NCI-H526 (cell line): ENCODE data around the gene TTC23.

Source experiments
- DNase-seq, 2 experiments: peaks; one replicate each; lab custom pipeline; 2025; lab: John Stamatoyannopoulos, UW

TTC23 gene

DNA sequence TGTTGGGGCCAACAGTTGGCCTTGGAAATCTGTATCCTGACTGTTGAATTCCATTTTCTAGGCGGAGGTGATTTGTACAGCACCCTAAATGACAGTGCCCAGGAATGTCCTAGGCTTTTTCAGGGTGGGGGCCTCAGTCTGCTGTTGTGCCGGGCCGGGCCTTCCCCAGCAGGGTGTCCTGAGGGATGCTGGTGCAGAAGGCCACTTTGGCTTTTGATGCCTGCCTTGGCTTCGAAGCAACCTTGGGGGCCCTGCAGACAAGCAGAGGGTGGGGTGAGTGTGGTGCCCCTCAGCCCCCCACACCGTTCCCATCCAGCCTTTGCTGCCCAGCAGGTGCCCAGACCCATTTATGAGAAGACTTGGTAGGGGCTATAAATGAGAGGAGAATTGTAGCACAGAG, 111.5 kb downstream of the TTC23 start:
- DNase-seq = no peak

DNA sequence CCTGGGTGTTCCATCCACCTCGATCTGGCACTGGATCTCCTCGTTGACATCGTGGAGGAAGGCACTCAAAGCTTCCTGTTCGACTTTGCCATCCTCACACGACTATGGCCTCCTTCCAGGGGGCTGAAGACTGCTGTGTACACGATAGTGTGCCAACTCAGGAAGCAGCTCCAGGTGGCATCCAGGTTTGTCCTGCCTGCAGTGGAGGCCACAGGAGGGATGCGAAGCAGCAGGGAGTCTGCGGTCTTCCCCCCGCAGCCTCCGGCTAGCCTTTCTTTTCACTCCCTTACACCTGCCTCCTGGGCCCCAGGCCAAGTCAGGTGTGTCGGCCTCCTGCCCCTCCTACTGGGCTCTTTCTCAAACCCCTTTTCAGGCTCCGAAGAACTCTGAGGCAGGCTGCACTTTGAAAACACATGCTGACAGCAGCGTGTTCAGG, 112.3 kb downstream of the TTC23 start:
- no peak for DNase-seq

DNA sequence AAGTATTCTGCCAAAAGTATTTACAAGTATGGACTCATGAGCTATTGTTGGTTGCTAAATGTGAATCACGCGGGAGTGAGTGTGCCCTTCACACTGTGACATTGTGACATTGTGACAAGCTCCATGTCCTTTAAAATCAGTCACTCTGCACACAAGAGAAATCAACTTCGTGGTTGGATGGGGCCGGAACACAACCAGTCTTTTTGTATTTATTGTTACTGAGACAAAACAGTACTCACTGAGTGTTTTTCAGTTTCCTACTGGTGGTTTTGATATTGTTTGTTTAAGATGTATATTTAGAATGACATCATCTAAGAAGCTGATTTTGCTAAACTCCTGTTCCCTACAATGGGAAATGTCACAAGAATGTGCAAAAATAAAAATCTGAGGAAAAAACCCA, 114.2 kb downstream of the TTC23 start:
- no peak for DNase-seq

DNA sequence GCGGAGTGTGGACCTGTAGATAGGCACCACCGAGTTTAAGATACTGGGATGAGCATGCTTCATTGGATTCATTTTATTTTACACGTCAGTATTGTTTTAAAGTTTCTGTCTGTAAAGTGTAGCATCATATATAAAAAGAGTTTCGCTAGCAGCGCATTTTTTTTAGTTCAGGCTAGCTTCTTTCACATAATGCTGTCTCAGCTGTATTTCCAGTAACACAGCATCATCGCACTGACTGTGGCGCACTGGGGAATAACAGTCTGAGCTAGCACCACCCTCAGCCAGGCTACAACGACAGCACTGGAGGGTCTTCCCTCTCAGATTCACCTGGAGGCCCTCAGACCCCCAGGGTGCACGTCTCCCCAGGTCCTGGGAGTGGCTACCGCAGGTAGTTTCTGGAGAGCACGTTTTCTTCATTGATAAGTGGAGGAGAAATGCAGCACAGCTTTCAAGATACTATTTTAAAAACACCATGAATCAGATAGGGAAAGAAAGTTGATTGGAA, 115.0 kb downstream of the TTC23 start:
- no peak for DNase-seq

DNA sequence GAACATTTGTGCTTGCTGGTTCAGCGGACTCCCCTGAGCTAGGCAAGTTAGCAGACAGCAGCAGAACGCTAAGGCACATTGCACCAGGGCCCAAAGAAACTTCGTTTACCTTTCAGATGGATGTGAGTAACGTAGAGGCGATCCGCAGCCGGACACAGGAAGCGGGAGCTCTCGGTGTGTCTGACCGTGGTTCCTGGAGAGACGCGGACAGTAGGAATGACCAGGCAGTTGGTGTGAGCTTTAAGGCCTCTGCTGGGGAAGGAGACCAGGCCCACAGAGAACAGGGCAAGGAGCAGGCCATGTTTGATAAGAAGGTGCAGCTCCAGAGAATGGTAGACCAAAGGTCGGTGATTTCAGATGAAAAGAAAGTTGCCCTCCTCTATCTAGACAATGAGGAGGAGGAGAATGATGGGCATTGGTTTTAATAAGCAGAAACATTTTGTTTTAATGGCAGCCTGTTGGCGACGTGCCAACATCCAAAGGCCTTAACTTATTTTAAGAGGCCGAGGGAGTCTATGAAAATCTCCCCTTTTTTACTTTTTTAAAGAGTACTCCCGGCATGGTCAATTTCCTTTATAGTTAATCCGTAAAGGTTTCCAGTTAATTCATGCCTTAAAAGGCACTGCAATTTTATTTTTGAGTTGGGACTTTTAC, 116.6 kb downstream of the TTC23 start:
- DNase-seq = no peak

DNA sequence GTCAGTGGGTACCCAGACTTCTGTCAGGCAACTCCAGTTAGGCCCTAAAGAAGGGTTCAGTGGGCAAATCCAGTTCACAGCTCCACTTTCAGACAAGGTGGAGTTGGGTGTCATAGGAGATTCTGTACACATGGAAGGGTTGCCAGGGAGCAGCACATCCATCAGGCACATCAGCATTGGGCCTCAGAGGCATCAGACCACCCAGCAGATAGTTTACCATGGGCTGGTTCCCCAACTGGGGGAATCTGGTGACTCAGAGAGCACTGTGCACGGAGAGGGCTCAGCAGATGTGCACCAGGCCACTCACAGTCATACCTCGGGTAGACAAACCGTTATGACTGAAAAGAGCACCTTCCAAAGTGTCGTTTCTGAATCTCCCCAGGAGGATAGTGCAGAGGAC, 117.3 kb downstream of the TTC23 start:
- no peak for DNase-seq

DNA sequence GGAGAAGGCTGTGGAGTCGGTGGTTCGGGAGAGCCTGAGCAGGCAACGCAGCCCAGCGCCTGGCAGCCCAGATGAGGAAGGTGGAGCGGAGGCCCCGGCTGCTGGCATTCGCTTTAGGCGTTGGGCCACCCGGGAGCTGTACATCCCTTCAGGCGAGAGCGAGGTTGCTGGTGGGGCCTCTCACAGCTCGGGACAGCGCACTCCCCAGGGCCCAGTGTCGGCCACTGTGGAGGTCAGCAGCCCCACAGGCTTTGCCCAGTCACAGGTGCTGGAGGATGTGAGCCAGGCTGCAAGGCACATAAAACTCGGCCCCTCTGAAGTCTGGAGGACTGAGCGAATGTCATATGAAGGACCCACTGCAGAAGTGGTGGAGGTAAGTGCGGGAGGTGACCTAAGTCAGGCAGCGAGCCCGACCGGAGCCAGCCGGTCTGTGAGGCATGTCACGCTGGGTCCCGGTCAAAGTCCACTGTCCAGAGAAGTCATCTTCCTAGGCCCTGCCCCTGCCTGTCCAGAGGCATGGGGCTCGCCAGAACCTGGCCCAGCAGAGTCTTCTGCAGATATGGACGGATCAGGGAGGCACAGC, 117.8 kb downstream of the TTC23 start:
- no peak for DNase-seq

DNA sequence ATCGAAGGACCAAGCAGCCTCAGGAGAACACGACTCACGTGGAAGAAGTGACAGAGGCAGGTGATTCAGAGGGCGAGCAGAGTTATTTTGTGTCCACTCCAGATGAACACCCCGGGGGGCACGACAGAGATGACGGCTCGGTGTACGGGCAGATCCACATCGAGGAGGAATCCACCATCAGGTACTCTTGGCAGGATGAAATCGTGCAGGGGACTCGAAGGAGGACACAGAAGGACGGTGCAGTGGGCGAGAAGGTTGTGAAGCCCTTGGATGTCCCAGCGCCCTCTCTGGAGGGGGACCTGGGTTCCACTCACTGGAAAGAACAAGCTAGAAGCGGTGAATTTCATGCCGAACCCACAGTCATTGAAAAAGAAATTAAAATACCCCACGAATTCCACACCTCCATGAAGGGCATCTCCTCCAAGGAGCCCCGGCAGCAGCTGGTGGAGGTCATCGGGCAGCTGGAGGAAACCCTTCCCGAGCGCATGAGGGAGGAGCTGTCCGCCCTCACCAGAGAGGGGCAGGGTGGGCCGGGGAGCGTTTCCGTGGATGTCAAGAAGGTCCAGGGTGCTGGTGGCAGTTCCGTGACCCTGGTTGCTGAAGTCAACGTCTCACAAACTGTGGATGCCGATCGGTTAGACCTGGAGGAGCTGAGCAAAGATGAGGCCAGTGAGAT, 118.5 kb downstream of the TTC23 start:
- DNase-seq = no peak

DNA sequence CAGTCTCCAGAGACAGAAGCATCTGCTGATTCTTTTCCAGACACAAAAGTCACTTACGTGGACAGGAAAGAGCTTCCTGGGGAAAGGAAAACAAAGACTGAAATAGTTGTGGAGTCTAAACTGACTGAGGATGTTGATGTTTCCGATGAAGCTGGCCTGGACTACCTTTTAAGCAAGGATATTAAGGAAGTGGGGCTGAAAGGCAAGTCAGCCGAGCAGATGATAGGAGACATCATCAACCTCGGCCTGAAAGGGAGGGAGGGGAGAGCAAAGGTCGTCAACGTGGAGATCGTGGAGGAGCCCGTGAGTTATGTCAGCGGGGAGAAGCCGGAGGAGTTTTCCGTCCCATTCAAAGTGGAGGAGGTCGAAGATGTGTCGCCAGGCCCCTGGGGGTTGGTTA, 119.1 kb downstream of the TTC23 start:
- DNase-seq = no peak

DNA sequence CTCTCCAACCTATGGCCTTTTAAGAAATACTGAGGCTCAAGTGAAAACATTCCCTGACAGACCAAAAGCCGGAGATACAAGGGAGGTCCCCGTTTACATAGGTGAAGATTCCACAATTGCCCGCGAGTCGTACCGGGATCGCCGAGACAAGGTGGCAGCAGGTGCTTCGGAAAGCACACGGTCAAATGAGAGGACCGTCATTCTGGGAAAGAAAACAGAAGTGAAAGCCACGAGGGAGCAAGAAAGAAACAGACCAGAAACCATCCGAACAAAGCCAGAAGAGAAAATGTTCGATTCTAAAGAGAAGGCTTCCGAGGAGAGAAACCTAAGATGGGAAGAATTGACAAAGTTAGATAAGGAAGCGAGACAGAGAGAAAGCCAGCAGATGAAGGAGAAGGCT, 119.7 kb downstream of the TTC23 start:
- DNase-seq = no peak

DNA sequence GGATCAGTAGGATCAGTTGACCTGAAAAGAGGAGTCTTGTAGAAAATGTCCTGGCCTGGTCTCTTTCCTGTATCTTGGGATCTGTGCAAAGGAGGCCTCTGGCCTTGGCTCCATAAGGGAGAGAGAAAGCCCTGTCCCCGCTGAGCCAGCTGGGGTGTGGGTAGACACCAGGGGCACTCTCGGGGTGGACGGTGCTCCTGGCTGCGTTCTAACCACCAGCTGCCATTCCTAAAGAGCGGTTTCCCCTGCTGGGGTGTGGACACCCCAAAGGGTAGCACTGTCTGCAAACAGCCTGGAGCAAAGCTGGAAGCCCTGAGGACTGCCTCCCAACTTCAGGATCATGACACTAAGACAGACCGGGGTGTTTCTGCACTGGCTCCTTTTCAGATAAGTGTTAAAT, 121.0 kb downstream of the TTC23 start:
- DNase-seq = no peak

DNA sequence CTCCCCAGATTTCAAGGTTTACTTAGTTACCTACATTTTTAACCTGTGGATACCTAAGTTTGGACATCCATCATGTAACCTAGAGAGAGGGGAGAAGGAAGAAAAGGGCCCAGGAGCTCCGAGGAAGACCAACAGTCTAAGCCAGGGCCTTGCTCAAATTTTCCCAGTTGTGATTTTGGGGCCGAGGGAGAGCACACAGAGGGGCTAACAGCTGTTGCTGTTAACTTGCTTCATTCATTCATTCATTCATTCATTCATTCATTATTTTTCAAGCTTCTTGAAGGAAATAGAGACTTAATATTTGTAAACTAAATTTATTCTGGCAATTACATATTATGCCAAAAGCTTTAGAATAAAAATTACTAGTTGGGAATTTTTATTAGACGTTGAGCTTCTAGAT, 121.6 kb downstream of the TTC23 start:
- no peak for DNase-seq

DNA sequence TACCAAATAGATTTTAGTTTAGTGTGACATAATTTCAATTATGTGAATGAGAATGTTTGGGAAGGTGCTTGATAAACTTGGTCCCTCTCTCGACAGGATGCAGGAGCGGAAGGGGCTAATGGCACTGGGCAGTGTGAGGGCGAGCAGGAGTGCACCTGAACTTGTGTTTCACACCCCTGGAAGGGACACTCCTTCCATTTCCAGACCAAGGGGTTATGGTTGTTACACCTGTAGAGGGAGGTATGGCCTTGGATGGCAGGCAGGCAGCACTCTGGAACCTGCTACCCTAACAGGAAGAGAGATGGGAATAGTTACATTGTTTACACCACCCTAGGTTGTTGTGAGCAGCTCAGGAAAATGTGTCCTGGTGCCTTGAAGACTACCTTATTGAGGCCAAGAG, 122.5 kb downstream of the TTC23 start:
- DNase-seq = no peak

DNA sequence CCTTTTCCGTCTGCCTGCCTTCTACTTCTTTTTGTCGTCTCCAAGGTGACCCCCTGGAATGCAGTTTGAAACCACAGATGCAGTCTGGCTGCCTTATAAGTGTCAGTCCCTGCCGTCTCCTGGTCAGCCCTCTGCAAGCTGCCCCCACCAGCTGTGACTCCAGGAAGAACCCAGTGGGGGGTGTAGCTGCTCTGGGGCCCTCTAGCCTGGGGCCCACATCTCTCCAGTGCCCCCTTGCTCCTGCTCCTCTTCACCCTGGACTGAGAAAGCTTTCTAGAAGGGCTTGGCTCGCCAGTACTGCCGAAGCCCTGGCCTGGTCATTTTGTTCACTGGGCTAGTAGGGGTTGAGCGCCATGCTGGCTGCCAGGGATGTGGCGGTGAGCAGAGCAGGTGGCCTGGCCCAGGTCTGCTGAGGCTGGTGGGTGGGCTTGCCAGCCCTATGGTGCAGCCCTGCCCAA, 123.2 kb downstream of the TTC23 start:
- no peak for DNase-seq

DNA sequence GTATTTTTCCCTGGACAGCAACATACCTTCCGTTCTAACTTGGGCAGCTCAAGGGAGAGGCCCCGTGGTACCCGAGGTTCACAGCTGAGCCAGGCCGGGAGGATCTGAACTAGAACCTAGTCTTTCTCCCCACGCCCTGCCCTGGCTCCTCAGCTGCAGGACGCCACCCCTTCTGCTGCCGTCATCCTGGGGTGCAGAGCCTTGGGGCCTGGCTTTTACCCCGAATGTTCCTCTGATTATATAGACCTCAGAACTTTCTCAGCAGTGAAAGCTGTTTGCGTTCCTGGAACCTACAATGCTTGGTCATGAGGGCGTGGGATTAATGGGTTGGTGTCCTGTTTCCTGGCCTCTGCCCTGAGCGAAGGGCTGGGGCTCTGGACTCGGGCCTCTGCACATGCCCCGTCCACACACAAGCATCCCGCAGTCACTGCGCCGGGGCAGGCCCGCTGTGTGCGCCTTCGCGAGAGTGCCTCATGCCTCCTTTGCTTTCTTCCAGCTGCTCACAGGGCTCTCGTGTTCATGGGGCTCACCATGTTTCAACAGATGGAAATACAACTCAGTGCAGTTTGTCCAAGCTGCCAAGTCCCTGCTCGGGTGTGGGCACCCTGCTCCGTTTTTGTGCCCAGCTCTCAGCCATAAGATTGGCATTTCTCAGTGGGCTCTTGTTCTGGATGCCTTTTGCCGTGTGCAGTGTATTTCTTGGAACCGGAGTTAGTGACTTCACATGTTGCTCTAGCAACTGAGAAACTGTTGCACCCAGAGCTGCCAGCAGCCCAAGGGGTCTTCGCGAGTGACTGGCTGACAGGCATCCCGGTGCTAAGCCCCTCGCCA, 124.1 kb downstream of the TTC23 start:
- DNase-seq = no peak

DNA sequence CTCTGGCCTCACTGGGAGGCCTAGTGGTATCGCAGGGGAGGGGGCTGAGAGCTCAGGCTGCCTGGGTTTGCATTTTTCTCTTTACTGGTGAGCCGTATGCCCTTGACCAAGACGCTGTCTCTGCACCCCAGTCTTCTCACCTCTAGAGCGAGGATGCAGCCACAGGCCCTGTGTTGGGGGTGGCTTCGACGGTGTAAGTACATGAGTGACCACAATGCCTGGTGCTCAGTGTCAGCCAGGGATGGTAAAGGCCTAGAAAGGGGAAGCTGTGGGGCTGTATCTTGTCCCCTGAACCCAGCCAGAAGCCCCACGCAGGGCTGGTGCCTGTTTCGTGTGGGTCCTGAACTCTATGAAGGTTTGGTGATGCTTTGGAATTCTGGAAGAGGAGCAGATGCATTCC, 124.7 kb downstream of the TTC23 start:
- no peak for DNase-seq

DNA sequence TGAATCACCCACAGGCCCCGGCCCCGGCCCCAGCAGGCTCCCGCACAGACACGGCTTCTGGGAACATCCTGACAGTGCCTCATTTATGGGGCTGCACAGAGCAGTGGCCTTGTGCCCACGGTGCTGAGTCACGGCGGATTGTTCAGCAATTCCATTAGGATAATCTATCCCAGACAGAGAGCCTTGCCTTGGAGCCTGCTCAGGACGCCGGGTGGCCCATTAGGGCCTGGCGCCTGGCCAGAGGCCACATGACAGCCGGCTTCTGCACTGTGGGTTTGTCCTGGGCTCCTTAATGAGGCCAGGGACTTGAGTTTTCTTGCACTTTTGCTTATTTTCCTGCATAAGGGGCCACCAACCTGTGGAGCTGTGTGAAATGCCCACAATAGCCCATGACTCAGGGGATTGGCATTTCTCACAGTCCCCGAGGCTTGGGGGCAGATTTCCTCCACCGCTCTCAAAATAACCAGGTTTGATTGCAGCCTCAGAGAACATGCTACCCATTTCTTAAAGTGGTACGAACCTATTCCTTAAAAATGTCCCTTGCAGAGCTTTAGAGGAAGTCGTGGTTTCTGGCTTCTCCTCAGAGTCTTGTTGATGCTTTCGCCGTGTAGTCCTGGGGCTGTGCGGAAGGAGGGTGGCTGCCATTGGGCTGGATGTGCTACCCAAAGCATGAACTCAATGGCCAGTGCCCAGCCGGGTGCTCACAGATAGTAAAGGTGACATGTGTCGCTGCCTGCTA, 125.5 kb downstream of the TTC23 start:
- DNase-seq = no peak

DNA sequence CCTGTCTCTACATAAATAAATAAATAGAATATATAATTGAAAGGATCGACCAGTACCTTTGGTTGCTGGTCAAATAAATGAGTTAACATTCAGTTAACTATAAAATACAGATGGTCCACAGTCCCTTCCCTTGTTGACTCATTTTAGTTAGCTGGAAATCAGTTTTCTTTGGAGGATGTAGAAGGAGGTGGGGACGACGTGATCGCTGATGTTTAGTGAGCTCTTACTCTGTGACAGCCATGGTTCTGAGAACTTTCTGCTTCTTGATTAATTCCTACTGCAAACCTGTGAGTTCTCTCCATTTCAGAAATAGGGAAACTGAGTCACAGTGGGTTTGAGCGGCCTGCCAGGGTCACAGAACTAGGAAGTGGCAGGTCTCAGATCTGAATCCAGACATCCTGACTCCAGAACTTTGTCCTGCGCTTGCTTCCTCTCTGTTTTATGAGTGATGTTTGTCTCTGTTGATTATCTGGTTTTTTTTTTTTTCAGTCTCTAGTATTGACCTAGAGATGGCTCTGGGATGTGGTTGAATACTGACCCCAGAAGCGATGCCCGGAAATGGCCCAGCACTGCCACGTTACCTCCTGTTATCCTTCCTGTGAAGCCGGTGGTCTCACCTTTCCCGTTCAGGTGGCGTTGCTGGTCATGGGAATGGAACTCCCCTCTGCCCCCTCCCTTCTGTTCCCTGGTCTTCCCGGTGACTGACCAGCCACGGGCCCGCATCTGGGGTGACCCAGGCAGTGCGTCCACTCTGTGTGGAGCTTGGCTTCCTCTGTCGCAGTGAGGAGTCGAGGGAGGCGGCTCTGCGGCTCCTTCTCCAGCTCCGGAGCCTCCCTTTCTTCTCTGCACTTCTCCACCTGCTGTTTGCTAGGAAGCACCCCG, 126.3 kb downstream of the TTC23 start:
- DNase-seq = no peak

DNA sequence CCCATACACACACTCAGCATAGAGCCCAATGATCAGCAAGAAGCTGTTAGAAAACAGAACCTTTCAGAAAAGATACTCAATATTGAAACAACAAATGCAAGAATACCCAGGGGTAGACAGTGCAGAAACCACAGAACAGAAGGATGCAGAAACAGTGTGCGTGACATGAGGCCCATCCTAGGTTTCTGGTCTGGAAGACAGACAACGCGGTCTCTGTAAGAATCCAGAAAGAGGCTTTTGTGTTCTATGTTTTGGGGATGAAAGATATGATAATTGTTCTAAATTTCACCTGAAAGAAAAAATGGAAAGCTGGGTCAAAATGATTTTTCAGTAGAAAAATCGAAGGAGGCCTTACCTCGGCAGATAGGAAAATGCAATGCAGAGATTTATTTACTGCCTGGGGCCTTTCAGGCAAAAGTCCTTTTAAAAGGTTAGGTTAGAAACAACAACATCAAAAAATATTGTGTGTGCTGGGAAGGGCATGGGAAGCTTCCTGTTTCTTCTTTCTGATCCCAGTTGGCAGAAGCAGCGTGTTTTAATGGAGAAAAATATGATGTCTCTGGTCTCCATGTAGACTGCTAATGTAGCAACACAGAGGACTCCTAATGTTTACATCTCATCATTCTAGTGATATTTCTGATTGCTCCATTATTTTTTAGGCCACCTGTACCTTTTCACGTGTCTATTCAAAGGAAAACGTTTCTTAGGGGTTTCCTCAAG, 127.5 kb downstream of the TTC23 start:
- DNase-seq = no peak

DNA sequence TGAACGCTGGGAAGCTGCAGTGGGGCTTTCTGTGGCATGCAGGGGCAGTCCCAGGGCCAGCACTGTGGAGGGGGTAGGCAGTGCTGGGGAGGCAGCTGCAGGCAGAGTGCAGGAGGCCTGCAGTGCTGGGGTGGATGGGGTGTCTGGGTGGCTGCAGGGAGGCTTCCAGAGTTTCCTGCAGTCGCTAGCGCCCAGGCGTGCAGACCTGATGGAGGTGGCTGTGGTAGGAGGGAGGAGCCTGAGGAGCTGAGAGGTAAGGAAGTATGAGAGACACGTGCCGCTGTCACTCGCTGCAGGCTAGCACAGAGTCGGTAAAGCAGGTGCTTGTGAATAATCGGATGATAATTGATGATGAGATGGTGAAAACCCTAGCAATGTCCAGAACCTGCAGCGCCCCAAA, 128.2 kb downstream of the TTC23 start:
- DNase-seq = no peak
